Astrocyte (in vitro differentiated cells and primary cell): ENCODE data around the gene ARVCF. TPM values are rescaled to one million over a fixed set of nuclear protein-coding genes. Genes with fewer than 3 reads are reported as not detected.

ENCODE experiments used
- DNase-seq: peaks from one replicate; pipeline ENCODE4 v3.0.0-alpha.2; 2010; ENCODE audit warnings: low read depth
- FAIRE-seq: peaks from 2 replicates; lab custom pipeline; 2011; peaks lifted over from hg19 to GRCh38; lab: Jason Lieb, UNC
- H2AFZ ChIP-seq: 2 replicates; pipeline ENCODE4 v1.6.0; 2012; ENCODE audit warnings: low read depth, low read length, inconsistent platforms
- H3K27ac ChIP-seq: 2 replicates; pipeline ENCODE4 v1.5.1; 2011; ENCODE audit warnings: low read depth, low read length, inconsistent platforms
- H3K27me3 ChIP-seq: 2 replicates; pipeline ENCODE4 v1.6.0; 2011; ENCODE audit warnings: low read length, inconsistent platforms; ENCODE audit not compliant: insufficient read depth
- H3K36me3 ChIP-seq: 2 replicates; pipeline ENCODE4 v1.5.1; 2011; ENCODE audit warnings: low read length, inconsistent platforms; ENCODE audit not compliant: insufficient read depth
- H3K4me1 ChIP-seq: 2 replicates; pipeline ENCODE4 v1.5.1; 2011; ENCODE audit warnings: low read length, inconsistent platforms; ENCODE audit not compliant: insufficient read depth
- H3K4me2 ChIP-seq: 2 replicates; pipeline ENCODE4 v1.6.0; 2012; ENCODE audit warnings: low read length, inconsistent platforms
- H3K4me3 ChIP-seq: 2 replicates; pipeline ENCODE4 v1.5.1; 2011; ENCODE audit warnings: low read depth, mild to moderate bottlenecking, low read length, inconsistent platforms; ENCODE audit not compliant: insufficient read depth
- H3K79me2 ChIP-seq: 2 replicates; pipeline ENCODE4 v1.6.0; 2012; ENCODE audit warnings: mild to moderate bottlenecking, low read length, inconsistent platforms; ENCODE audit not compliant: insufficient read depth
- H3K9ac ChIP-seq: 2 replicates; pipeline ENCODE4 v1.6.0; 2012; ENCODE audit warnings: mild to moderate bottlenecking, low read length, inconsistent platforms
- H3K9me3 ChIP-seq: 2 replicates; pipeline ENCODE4 v1.5.1; 2012; ENCODE audit warnings: low read depth, mild to moderate bottlenecking, low read length, inconsistent platforms; ENCODE audit not compliant: insufficient read depth
- H4K20me1 ChIP-seq: 2 replicates; pipeline ENCODE4 v1.6.0; 2012; ENCODE audit warnings: low read length, inconsistent platforms; ENCODE audit not compliant: insufficient read depth
- H3K27ac Mint-ChIP-seq: one replicate; pipeline ENCODE4 v1.8.0; 2021; ENCODE audit warnings: mild to moderate bottlenecking, mixed read lengths; ENCODE audit not compliant: unreplicated experiment
- H3K27me3 Mint-ChIP-seq: one replicate; pipeline ENCODE4 v1.8.0; 2021; ENCODE audit warnings: low read depth, mixed read lengths; ENCODE audit not compliant: unreplicated experiment
- H3K36me3 Mint-ChIP-seq: one replicate; pipeline ENCODE4 v1.8.0; 2021; ENCODE audit warnings: low read depth, mixed read lengths; ENCODE audit not compliant: unreplicated experiment
- H3K4me1 Mint-ChIP-seq: one replicate; pipeline ENCODE4 v1.8.0; 2021; ENCODE audit warnings: low read depth, mixed read lengths; ENCODE audit not compliant: unreplicated experiment
- H3K4me3 Mint-ChIP-seq: one replicate; pipeline ENCODE4 v1.8.0; 2021; ENCODE audit warnings: mild to moderate bottlenecking, moderate library complexity, mixed read lengths; ENCODE audit not compliant: unreplicated experiment
- H3K9me3 Mint-ChIP-seq: one replicate; pipeline ENCODE4 v1.8.0; 2021; ENCODE audit warnings: mild to moderate bottlenecking, mixed read lengths; ENCODE audit not compliant: unreplicated experiment
- CTCF ChIP-seq: IDR thresholded peaks from 2 replicates; pipeline ENCODE4 v1.5.1; 2011; ENCODE audit warnings: low read depth, mild to moderate bottlenecking, inconsistent platforms, low read length, moderate library complexity; ENCODE audit not compliant: insufficient read depth
- EZH2 ChIP-seq: IDR thresholded peaks from 2 replicates; pipeline ENCODE4 v1.6.1; 2012; ENCODE audit warnings: mild to moderate bottlenecking, low read length, inconsistent platforms; ENCODE audit not compliant: insufficient read depth
- microRNA-seq: library from miRNA; unstranded; fragments of <30 nt; microRNA quantifications from one replicate; pipeline ENCODE4 v1.2.0, GENCODE V29; 2020
- total RNA-seq: library from RNA; stranded (reverse); gene quantifications from 2 replicates; pipeline ENCODE4 v1.2.1, GENCODE V29; 2021

Gene ARVCF
- total RNA-seq, 1 donor from 2014 or later, result 17.9 TPM

- Histone ChIP-seq H3K36me3 (no peaks in the 10 kb centered on the region), H2AFZ (no peak overlapping the region), H3K4me3 (no peak overlapping the region), H3K9ac (no peak overlapping the region), H3K27me3 (no peaks in the 10 kb centered on the region), H3K9me3 (no peaks in the 10 kb centered on the region), H4K20me1 (peaks cover 5% of the 10 kb centered on the region), H3K79me2 (no peaks in the 10 kb centered on the region), H3K27ac (no peak overlapping the region), H3K4me2 (no peak overlapping the region), H3K4me1 (no peaks in the 10 kb centered on the region)
- Mint-ChIP-seq H3K4me3 (no peak overlapping the region), H3K27me3 (peaks cover 10% of the 10 kb centered on the region), H3K36me3 (peaks cover 7% of the 10 kb centered on the region), H3K27ac (no peak overlapping the region), H3K9me3 (no peaks in the 10 kb centered on the region), H3K4me1 (no peaks in the 10 kb centered on the region)
- DNase-seq (no peak), FAIRE-seq (no peak)
- TF ChIP-seq EZH2 (no peak), CTCF (no peak)
Measured at GRCh38 chr22:19923914-19924513, 92.6 kb downstream of the ARVCF start.

- no peaks in the 10 kb centered on the region for H3K9me3 ChIP-seq
- Mint-ChIP-seq H3K4me3 (no peak overlapping the region), H3K36me3 (peaks cover 3% of the 10 kb centered on the region), H3K27ac (no peak overlapping the region), H3K4me1 (no peaks in the 10 kb centered on the region), H3K9me3 (no peaks in the 10 kb centered on the region), H3K27me3 (peaks cover 10% of the 10 kb centered on the region)
- H3K4me3 ChIP-seq, result no peak overlapping the region
- no peaks in the 10 kb centered on the region for H3K27me3 ChIP-seq
- no peak overlapping the region for H3K9ac ChIP-seq
- no peaks in the 10 kb centered on the region for H3K36me3 ChIP-seq
- no peaks in the 10 kb centered on the region for H3K4me1 ChIP-seq
- H3K79me2 ChIP-seq, result no peaks in the 10 kb centered on the region
- H4K20me1 ChIP-seq, result peaks cover 5% of the 10 kb centered on the region
- FAIRE-seq, result no peak
- H3K27ac ChIP-seq, result no peak overlapping the region
- H3K4me2 ChIP-seq, result no peak overlapping the region
- TF ChIP-seq CTCF (no peak), EZH2 (no peak)
- H2AFZ ChIP-seq, result no peak overlapping the region
- DNase-seq, result no peak
Measured at GRCh38 chr22:19921544-19922081, 95.0 kb downstream of the ARVCF start.

Small RNAs within 50 kb of the gene (microRNA-seq; reads per million reads assigned to microRNA genes)
- gene MIR185 (1,009 reads per million, percentile 82 among the genes with 10 or more reads in this experiment), gene MIR4761 (not detected)

Other genes with a start within 250 kb of the ARVCF start
- 10.4 and 14.3 TPM in 2 replicates for gene GNB1L, start 161.9 kb downstream of the ARVCF start, total RNA-seq
- 33.6 and 43.0 TPM in 2 replicates for gene RTL10, start 161.9 kb downstream of the ARVCF start, total RNA-seq
- gene COMT, start 75.1 kb downstream of the ARVCF start, total RNA-seq, result 116 and 120 TPM in 2 replicates
- 19.8 and 25.7 TPM in 2 replicates for gene TXNRD2, start 75.0 kb downstream of the ARVCF start, total RNA-seq
- gene TANGO2, start 4.3 kb upstream of the ARVCF start, total RNA-seq, result 28.0 TPM in 2 replicates
- 28.1 and 29.0 TPM in 2 replicates for gene DGCR8, start 63.4 kb upstream of the ARVCF start, total RNA-seq
- gene RANBP1, start 99.3 kb upstream of the ARVCF start, total RNA-seq, result 149 and 164 TPM in 2 replicates
- 32.9 and 35.1 TPM in 2 replicates for gene TRMT2A, start 100.4 kb upstream of the ARVCF start, total RNA-seq
- 88.3 and 93.7 TPM in 2 replicates for gene ZDHHC8, start 115.0 kb upstream of the ARVCF start, total RNA-seq
- gene CCDC188, start 134.2 kb upstream of the ARVCF start, total RNA-seq, result not detected in 2 replicates